ENCODE measurements around the gene XRCC3.

XRCC3 gene

DNA sequence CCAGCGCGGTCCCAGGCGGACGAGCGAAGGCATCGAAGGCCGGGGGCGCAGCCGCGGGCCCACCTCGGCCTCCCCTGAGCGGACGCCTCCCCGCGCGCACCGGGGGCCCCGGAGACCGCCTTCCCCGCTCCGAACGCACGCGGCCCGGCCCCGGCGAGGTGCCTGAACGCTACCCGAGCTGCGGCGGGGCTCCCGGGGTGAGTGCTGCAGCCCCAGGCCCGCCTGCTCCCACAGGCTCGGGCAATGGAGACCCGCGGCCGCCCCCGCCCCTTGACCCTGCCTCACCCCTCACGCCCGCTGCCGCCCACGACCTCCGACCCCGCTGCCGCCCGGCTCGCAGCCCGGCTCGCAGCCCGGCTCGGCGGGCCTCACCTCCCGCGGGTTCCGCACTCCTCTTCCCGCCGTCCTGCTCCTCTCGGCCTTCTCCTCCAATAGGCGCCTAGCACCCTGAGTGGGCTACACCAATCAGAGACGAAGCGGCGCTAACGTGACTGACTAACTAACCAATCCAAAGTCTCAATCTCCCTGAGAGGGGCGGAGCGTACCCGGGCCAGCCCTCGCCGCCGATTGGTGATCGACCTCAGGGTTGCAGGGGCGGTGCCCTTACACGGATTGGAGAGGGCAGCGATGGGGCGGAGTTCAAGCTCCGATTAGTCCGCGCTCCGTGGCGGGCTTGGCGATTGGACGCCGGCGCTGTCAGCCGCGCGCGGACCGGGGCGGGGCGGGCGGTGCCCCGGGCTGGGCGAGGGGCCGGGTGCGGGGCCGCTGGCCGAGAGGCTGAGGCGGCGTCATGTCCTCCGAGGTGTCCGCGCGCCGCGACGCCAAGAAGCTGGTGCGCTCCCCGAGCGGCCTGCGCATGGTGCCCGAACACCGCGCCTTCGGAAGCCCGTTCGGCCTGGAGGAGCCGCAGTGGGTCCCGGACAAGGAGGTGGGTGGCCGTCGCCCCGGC, at the start of gene XRCC3, which contains the start of gene ZFYVE21:
XRCC3 (minus strand) TSS at position 400 of the 949 bp plus-strand sequence. CDS start 4,364 bp downstream, outside the sequence.
ZFYVE21 (plus strand) TSS at position 759 of the 949 bp plus-strand sequence; CDS start at position 791, 32 bp downstream.
- peak; percentile 99 to 100 (median 99) for DNase-seq (ENCODE audit: low read depth in 2 of 3, low spot score in 1 of 3)

DNA sequence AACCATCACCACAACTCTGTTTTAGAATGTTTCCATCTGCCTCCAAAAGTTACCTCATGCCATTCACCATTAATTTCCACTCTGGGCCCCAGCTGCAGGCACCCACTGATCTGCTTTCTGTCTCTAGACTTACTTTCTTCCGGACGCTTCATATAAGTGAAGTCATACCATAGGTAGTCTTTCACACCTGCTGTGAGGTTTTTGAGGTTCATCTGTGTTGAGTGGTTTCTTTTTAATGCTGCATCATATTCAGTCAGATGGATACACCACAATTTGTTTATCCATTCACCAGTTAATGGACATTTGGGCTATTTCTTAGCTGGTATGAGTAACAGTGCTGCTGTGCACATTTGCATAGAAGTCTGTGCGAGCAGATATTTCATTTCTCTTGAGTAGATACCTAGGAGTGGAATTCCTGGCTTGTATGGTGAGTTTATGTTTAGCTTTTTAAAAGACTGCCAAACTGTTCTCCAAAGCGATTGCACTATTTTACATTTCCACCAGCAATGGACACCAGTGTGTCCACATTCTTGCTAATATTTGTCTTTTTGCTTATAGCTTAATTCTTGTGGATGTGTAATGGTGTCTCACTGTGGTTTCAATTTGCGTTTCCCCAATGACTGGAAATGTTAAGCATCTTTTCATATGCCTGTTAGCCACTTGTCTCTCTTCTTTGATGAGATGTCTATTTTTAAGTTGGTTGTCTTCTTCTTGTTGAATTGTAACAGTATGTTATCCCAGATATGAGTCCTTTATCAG, 48.7 kb upstream of the XRCC3 start:
- DNase-seq (ENCODE audit: low read depth in 2 of 3, low spot score in 1 of 3), result no peak

DNA sequence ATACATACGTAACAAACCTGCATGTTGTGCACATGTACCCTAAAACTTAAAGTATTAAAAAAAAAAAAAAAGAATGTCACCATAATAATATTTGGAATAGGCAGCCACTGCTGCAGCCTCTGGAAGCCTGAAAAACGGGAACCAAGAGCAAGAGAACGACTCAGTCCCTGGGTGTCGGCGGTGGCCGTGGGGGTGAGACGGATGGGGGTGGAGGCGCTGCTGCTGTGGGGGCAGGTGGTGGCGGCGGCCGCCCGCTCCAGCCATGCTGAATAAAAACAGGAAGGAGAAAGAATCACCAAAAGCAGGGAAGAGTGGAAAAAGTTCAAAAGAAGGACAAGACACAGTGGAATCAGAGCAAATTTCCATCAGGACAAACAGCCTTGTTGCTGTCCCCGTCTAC, 47.3 kb upstream of the XRCC3 start:
- no peak for DNase-seq (ENCODE audit: low read depth in 2 of 3, low spot score in 1 of 3)

DNA sequence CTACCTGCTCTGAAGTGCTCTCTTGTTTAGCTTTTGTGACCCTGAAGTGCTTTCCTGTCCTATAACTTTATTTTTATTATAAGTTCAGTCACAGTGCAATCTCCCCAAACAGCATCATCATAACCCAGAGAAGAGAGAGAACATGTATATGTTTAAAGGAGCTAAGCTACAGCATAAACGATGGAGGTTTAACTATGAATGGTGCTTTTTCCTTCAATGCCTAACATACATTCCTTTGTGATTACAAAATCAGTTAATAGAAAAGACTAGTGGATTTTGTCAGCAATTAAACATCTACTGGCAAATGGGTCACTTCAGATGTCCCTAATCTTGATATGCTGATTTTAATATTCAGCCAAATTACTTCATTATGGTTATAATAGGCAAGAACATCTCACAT, 46.8 kb upstream of the XRCC3 start:
- no peak for DNase-seq (ENCODE audit: low read depth in 2 of 3, low spot score in 1 of 3)

DNA sequence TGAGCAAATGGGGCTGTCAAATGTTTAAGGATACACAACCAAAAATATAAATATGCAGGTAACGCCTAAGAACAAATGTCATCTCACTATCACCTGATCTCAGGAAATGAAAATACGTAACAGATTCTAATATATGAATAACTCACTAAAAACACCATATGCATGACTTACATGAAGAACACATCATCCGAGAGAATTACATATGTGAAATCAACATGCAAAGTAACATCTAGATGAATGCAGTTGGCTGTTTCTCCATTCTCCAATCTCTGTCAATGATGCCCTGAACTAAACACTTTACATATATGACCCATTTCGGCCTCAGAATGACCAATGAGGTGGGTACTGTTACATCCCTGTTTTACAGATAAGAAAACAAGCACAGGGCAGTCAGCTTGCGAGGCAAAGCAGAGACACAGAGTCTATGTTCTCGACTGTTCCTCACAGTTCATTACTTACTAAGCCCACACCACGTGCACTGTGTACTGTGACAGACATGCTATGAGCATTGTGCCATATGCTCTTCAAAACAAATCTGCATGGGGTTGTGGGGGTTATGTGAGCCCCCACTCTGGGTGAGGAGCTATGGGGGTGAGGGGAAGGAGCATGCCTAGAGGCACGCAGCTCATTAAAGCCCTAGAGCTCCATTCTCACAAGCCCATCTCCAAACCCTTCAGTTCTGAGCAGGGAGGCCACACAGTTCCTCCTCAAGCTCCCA, 43.0 kb upstream of the XRCC3 start:
- no peak for DNase-seq (ENCODE audit: low read depth in 2 of 3, low spot score in 1 of 3)

DNA sequence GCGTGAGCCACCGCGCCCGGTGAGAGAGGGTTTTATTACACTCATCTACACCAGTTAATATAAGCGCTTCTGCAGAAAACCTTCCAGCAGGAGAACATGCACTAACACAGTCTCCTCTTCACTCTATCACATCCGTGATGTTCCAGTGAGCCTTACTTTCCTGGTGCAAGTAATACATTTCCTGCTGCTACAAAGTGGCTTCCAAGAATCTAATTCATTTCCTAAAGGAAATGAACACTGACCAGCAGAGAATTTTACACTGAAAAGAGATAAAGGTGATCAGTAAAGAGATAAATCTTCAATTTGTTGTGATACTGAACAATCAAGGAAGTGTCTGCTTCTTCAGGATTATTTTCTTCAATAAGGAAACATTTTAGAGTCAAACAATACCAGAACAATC, 39.8 kb upstream of the XRCC3 start:
- no peak for DNase-seq (ENCODE audit: low read depth in 2 of 3, low spot score in 1 of 3)

DNA sequence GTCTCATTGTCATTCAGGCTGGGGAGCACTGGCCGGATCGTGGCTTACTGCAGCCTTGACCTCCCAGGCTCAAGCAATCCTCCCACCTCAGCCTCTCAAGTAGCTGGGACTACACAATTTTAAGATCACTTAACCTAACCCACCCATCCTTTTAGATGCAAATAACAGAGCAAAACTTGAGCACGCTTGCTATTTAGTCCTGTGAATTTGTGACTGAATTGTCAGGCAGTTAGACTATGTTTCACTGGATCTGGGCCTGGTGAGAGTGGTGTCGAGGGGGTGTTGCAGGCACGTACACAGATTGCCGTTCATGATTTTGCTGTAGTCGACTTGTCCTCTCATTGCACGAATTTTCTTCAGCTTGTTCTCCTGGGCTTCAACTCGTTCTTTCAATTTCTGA, 38.5 kb upstream of the XRCC3 start:
- DNase-seq (ENCODE audit: low read depth in 2 of 3, low spot score in 1 of 3), result no peak

DNA sequence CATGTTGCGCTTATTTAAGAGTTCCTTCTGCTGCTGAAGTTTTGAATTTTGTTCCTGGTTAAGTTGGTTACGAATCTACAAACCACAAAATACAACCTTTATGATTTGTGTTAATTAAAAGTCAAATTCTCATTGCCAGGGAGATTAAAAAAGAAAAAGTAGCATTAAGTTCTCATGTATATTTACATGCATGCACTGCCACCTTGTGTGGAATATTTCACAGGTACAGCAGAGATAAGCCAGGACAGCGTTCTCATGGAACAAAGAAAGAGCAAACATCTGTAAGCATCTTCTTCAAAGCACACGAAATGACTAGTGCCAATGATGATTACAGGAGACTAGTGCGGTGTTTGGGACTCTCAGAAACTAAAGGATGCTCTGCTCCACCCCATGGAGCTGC, 34.6 kb upstream of the XRCC3 start:
- no peak for DNase-seq (ENCODE audit: low read depth in 2 of 3, low spot score in 1 of 3)

DNA sequence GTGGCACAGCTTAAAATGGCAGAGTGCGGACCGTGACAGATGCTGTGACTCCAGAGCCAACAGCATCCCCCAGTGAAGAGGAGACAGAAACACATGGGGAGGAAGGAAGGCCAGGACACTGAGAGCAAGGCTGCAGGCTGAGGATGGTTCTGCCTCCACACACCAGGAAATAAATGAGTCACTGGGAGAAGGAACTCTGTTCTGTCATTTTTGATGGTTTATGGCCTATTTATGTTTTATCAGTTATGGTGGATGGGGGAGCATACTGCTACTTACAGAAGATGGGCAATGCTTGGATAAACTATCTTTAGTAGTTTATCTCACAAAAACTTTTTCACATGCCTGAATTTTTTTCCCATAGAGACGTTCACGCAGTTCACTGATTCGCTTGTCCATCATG, 34.2 kb upstream of the XRCC3 start:
- DNase-seq (ENCODE audit: low read depth in 2 of 3, low spot score in 1 of 3), result no peak

DNA sequence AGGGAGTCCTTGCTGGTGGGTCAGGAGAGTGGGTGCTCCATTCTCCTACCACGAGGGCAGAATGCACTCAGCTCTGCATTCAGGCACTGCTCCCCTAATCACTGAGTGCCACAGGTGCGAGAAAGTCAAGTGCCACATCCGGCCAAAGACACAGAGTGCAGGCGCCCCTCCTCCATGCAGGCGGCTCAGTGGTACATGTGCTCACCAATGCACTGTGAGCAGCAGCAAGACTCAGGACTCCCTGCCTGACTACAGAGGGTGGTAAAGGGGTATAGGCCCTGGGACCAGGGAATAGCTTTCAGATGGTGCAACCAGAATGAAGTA, 33.2 kb upstream of the XRCC3 start:
- peak; percentile 12 to 27 (median 15) for DNase-seq (ENCODE audit: low read depth in 2 of 3, low spot score in 1 of 3)

DNA sequence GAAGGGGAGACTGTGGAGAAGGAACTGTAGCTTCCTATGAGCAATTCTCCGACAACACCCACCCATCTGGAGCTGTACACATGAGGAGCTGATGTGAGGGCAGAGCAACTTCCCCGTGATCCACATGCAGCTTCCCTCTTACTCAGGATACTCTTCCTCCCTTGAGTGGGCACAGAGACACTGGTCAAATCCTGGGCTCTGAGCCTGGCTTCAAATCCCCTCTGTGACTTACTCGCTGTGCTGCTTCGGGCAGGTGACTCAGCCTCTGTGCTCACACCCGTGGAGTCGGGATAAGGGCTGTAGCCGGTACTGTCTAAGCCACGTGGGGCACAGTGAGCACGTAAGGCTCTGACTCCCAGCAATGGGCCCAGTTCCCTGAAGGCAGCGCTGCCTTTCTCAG, 31.4 kb upstream of the XRCC3 start:
- no peak for DNase-seq (ENCODE audit: low read depth in 2 of 3, low spot score in 1 of 3)

DNA sequence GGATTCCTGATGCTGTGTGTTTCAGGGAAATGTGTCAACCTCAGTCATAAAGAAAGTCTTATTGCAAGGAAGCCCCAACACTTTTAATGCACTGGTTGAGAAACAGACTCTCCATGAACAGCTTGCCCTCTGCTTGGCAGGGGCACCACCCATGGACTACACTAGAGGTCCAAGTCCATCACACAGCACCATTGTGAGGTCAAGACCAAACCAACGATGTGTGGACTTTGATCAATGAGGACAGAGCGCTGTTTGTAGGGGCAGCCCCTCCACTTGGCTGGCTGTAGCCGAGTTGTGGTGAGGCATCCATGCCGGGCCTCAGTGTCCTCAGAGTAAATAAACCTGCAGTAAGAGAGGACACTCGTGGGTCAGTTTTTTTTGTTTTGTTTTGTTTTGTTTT, 30.2 kb upstream of the XRCC3 start:
- no peak for DNase-seq (ENCODE audit: low read depth in 2 of 3, low spot score in 1 of 3)

DNA sequence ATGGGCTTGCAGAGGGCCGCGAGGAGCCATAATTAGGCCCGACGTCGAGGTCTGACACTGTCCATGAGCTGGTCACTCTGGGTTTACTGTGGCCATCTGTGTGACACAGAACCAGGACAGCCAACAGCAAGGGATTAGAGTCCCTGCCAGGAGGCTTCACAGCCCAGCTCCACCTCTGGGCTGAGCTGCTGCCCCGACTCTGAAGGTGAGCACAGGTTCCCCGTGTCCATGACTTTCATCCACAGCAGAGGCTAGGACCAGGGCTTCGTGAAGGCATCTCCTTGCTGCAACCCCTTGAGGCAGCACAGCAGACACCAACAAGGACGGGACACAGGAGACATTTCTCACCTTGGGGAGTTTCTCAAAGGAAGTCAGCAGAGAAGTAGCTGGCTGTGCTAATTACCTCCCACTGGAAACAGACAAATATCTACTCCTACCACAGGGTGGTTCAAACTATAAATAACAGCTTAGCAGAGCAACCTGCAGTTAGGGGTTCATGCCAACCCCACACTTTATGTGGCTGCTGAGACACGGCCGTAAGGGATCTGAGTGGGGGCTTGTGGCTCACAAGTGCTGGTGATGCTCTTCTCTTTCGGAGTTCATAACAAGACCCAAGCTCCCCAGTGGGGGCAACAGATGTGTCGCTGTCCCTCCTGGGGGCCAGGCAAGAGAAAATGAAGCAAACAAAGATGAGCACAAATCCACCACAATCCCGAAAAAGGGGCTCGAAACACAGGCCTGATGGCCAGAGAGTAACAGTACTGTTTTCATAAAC, 29.6 kb upstream of the XRCC3 start:
- no peak for DNase-seq (ENCODE audit: low read depth in 2 of 3, low spot score in 1 of 3)

DNA sequence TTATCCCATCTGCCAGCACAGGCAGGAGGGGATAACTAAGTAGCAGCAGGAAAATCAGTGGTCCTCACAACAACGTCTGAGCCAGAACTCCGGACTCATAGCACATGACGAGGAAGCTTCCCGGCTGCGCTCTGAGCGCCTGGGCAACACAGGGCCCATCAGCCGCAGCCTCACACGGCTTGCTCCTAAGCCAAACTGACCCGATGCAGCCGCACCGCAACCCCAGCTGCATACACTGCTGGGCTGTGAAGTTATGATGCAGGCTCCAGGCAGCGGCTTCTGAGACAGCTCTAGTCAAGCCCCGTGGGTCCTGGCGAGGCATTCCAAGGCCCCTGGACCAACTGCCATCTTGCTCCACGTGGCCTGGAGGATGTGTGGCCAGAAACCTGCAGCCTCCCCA, 28.4 kb upstream of the XRCC3 start:
- no peak for DNase-seq (ENCODE audit: low read depth in 2 of 3, low spot score in 1 of 3)

DNA sequence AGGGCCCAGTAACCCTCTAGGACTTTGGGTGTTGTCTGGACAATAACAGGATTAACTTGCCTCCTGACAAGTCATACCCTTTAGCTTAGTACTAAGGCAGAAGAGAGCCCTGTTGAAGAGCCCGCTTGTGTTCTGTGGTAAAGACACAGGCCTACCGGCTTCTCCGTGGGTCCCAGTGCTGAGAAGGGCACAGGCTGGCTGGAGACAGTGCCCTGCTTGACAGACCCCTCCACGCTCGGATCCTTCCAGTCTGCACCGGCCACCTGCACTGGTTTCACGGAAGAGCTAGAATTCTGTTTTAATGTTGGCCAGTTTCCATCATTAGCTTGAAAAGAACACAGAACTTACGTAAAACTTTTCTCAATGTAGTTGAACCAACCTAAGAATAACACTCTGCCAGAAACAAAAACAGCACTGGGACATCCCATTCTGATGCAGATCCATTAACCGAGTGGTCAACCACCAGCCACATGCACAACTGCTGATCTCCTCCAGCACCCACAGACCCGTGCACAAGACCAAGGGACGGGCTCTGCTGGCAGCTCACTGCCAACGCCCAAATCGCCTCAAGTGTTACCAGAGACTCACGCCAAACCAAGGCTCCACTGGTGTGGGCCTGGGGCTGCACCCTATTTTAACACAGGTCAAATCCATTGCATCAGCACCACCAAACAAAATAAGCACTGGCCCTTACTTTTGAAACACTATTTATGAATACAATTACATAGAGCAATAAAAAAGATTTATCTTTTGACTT, 27.4 kb upstream of the XRCC3 start:
- no peak for DNase-seq (ENCODE audit: low read depth in 2 of 3, low spot score in 1 of 3)

DNA sequence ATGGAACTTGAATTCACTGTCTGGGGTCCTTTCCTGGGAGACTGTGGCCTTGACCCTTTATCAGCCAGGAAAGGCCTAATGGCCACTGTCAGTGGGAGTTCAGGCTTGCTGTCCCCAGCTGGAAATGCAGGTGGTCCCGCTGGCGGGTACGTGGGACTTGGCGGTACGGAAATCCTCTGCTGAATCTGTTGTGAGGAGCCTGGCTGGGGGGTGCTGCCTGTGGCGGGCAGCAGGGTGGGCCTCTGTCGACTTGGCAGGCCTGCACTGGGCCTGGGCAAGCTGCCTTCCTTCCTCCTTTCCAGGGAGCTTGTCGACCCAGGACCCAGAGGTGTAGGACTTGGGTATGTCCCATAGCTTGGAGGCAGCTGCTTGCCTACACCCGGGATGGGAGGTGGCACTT, 26.6 kb upstream of the XRCC3 start:
- no peak for DNase-seq (ENCODE audit: low read depth in 2 of 3, low spot score in 1 of 3)

DNA sequence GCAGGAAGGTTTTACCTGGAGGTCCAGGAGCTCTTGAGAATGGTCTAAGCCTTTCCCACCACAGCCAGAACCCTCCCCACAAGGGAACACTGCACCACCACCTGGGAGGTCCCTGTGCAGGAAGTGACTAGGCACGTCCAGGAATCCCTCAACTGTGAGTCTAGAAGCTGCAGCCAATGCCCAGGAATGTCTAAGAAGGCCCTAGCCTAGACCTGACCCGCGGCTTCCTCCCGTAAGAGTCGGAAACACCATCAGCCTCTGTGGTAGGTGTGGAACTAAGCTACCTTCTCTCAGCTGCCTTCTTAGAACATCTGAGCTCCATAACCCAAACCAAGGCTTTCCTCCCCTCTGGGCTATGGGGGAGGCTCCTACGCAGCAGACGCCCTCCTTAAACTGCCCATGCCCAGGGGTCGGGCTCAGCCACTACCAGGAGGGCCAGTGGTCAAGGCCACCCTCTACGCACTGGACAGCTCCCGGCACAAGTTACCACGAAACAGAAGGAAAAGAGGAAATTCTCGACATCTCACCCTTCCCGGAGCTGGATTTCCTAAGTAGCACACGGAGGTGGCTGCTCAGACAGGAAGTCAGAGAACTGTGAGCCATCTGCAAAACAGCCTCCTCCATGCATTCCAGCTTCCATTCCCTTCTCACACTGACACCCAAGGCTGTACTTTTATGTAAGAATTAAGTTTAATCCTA, 25.9 kb upstream of the XRCC3 start:
- no peak for DNase-seq (ENCODE audit: low read depth in 2 of 3, low spot score in 1 of 3)

DNA sequence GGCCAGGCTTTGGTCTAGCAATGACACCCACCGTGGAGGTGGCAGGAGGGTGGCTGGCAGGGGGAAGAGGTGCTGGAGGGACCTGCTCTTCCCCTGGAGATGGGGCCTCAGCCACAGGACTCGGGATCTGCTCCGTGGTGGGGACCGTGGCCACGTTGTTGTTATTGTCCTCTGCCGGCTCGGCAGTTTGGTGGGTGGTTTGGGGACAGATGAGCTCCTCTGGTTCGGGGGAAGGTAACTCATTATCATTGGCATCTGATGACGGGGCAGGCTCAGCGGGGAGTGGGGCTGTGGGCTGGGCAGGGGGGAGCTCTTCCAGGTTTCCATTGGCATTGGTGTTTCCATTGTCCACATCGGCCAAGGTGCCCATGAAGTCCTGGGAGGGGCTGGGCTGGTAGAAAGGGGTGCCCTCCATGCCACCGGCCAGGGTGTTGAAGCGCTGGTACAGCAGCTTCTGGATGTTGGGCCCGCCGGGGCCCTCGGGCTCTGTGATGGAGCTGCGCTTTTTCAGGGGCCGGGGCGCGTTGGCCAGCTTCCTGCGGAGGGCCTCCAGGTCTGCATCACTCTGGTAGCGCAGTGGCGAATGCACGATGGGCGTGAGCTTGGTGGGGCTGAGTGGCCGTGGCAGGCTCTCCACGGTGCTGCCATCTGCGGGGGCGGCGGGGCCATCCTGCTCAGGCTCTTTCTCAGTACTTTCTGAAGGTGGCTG, 24.7 kb upstream of the XRCC3 start:
- DNase-seq (ENCODE audit: low read depth in 2 of 3, low spot score in 1 of 3), result no peak

DNA sequence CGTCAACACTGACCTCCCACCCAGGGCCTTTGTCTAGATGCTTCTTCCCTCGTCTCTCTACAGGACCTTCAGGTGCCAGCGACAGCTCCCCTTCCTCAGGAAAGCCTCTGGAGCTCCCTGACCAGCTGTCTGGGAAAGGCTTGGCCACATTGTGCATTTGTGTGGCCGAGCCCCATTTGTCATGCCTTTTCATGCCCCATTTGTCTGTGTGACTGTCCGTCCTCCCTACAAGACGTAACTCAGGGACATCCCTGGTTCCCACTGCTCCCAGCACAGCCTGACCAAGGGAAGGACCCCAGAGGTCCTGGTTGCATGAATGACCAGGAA, 24.2 kb upstream of the XRCC3 start:
- DNase-seq (ENCODE audit: low read depth in 2 of 3, low spot score in 1 of 3), result no peak

All from stimulated activated CD4-positive, alpha-beta T cell treated with anti-CD3 and anti-CD28 coated beads, Interleukin-12 subunit alpha, Interleukin-12 subunit beta, amount 100 ng/mL, for 48 hours (primary cell).